GM19395 (cell line): ENCODE measurements around the gene PANX2.

ENCODE experiments used
- ATAC-seq: cut with Tn5 transposase; IDR thresholded peaks from one replicate; pipeline ENCODE4 v1.9.1; 2021; ENCODE audit warnings: mild to moderate bottlenecking, moderate library complexity; ENCODE audit not compliant: unreplicated experiment

PANX2 gene

DNA sequence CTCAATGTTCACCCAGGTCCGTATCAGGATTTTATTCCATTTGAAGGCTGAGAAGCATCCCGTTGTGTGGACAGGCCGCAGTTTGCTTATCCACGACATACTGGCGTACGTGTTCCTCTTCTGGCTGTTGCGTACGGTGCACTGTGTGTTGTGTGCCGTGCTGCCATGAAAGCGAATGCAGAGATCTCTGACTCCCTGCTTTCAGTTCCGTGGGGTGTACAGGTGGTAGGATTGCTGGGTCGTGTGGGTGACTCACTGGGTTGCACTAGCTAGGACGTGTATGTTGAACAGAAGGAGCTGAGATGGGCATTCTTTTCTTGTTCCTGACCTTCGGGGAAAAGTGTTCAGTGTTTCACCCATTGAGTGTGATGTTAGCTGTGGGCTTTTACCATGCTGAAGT, 40.6 kb downstream of the PANX2 start:
- ATAC-seq, result no peak

DNA sequence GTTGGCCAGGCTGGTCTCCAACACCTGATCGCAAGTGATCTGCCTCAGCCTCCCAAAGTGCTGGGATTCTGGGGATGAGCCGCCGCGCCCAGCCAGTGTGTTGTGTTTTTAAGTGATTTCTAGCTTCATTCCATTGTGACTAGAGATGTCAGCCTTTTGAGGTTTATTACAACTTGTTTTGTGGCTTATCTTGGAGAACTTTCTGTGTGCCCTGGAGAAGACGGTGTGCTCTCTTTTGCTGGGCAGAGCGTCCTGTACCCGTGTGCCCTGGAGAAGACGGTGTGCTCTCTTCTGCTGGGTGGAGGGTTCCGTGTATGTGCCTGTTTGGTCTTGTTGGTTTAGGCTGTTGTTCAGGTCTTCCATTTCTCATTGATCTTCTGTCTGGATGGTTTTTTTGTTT, 42.7 kb downstream of the PANX2 start:
- ATAC-seq, result no peak

DNA sequence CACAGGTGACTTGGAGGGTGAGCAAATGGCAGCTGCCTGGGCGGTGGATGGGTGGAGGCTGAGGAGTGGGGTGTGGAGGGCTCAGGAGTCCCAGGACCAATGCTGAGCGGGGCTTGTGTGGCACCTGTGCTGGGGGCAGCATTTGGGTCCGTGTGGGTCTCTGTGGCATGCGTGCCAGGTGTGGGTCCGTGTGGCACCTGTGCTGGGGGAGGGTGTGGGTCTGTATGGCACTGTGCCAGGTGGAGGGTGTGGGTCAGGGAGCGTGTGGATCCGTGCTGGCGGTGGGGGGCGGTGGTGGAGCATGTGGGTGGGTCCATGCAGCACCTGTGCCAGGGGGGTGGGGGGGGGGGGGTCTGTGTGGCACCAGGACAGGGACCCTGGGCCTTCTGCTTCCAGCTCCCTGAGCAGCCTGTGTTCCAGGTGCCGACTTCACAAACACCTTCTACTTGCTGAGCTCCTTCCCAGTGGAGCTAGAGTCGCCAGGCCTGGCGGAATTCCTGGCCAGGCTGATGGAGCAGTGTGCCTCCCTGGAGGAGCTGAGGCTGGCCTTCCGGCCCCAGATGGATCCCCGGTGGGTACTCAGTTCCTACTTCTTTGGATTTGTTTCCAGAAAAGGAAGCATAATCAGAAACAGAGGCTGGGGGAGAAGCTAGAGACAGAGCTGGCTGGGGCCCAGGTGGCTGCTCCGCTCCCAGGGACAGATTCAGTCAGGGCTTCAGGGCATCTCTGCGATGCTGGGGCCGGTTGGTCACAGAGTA, 44.9 kb downstream of the PANX2 start:
- no peak for ATAC-seq

DNA sequence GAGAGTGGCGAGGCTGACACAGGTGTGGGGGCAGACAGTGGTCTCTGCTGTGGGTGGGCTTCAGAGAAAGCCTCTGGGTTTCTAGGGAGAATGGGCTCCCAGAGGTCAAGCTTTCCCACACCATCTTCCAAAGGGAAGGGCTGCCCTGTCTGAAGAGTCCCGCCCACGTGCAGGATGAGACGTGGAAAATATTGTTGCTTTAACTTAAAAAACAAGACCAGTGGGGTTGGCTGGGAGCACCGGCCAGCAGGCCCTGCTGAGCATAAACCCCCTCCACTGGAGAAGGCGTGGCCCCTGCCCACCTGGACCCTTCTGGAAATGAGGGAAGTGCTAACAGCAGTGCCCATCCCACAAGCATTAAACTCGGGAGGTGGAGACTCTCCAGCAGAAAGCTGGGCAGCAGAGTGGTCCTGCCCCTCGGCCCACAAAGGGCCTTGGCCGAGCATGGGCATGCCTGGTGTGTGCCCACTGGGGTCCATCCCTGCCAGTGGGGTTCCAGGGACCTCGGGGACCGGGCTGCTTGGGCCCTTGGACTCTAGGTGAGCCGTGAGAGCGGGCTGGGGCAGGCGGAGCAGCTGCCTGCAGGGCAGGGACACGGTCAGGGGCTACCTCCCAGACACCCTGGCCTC, 45.6 kb downstream of the PANX2 start:
- no peak for ATAC-seq

DNA sequence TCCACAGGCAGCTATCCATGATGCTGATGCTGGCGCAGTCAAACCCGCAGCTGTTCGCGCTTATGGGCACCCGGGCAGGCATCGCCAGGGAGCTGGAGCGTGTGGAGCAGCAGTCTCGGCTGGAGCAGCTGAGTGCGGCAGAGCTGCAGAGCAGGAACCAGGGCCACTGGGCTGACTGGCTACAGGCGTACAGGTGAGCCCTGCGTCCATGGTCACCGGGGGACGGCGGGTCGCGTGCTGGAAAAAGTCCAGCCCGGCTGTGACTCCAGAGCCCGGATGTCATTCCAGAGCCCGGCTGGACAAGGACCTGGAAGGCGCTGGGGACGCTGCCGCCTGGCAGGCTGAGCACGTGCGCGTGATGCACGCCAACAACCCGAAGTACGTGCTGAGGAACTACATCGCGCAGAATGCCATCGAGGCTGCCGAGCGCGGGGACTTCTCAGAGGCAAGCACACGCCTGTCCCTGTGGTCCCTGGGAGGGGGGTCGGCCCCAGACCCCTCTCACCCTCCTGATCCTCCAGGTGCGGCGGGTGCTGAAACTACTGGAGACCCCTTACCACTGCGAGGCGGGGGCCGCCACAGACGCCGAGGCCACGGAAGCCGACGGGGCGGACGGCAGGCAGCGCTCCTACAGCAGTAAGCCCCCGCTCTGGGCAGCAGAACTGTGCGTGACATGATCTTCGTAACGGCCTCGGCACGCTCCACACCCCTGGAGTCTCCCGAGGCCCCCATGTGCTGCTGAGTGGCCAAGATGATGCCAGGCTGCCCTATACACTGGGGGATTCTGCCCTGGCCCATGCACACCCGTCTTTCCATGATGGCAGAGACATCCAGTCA, 46.4 kb downstream of the PANX2 start:
- ATAC-seq, result no peak

DNA sequence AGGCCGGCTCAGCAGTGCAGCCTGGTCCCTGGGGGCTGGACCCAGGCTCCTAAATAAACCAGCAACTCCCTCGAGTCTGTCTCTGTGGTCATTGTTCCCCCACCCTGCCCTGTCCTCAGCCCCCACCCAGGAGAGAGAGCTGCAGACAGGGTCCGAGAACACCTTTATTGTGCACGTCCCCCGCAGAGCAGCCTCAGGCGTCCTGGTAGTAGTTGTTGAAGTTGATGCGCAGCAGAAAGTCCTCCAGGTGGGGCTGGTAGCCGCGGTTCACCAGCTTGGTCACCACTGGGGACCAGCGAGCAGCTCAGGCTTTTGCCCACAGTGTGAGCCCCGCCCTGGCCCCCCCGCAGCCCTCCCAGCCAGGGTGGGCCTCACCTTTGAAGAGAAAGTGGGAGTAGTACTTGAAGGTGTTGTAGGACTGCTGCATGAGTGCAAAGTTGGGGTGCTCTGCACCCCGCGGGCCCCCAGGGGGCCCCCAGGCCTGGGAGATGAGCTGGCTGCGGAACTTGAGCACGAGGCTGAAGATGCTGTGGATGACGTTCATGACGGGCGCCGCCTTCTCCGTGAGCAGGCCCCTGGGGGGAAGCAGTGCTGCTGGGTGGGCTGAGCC, 47.1 kb downstream of the PANX2 start:
- ATAC-seq, result no peak

DNA sequence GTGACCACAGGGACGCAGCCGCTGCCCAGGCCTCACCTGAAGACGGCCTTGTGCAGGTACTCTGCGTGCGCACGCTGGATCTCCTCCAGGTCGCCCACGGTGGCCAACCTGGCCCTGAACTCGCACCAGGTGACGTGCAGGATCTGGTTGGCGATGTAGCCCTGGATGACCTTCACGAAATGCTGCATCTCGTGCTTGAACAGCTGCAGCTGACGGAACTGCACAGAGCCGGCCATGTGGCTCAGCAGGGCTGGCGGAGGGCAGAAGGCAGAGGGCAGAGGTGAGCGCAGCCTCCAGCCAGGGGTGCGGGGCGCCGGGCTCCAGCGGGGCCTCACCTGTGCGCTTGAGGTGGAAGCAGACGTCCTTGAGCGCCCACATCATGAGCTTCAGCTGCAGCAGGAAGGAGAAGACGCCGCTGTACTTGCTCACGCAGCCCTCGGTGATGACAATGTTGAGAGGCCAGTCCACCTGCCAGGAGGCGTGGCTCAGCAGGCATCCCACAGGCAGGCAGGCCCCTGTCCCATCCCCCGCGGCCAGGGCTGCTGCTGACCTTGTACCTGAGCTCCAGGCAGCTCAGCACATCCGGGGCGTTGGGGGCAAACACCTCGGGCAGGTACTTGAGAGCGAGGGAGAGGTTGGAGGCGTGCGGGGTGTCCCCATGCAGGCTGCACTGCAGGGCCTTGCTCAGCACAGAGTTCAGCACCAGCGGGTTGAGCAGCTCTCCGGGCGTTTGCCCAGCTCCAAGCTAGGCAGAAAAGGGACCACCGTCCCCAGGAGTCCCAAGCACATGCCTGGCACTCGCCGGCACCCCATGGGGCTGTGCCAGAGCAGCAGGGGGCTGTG, 47.8 kb downstream of the PANX2 start:
- ATAC-seq, result no peak

DNA sequence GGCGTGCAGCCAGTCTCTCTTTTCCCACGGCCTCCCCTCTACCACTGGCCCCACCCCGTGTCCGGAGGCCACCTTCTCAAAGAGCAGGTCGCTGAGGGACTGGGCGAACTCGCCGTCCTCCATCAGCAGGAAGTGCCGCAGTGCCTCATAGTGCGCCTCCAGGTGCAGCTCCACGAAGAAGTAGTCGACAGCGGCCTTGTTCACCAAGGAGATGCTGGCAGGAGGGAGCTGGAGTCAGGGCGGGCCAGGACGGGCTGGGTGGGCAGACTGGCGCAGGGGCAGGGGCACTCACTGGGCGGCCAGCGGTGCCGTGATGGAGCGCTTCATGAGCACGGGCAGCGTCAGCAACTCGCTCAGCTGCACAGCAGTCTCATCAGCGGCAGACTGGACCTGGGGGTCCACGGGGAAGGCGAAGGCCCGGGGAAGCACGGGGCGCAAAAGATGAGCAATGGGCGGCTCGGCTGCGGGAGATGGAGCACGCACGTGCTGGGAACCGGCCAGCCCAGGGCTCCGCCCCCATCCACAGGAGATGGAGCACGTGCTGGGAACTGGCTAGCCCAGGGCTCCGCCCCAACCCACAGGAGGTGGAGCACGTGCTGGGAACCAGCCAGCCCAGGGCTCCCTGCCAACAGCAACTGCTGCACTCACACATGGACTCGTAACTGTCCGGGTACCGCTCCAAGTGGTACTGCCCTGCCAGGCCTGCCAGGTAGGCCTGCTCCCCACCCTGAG, 48.6 kb downstream of the PANX2 start:
- ATAC-seq, result no peak

DNA sequence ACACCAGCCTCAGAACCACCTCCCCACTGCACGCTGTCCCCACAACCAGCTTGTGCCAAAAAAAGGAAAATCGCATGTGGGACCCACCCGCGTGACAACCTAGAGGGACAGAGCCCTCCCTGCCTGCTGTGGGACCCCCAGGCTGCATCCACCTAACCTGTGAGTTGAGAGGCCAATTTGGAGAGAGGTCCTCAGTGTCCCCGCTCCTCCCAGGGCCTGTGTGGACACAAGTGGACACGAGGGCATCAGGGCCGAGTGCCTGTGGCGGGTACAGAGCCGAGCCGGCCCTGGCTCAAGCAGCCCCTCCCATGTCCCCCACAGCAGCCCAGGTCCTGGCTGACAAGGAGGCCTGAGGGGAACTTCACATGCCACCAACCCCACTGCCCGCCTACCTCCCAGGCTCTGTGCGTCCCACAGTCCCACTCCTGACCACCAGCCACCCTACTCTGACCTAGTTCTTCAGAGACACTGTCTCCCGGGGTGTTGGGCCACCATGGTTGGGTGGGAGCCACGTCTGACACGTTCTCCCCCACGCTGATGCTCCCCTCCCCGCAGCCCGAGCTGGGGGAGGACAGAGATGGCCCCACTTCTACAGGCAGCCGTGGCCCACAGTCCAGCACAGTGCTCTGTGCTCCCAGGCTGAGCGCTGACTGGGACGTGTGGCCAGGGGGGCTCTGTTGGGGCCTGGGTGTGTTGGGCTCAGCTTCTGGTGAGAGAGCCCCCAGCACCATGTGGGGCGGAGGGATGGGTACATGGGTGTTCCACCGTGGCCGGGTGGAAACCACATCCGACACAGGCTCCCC, 49.5 kb downstream of the PANX2 start:
- ATAC-seq, result no peak

DNA sequence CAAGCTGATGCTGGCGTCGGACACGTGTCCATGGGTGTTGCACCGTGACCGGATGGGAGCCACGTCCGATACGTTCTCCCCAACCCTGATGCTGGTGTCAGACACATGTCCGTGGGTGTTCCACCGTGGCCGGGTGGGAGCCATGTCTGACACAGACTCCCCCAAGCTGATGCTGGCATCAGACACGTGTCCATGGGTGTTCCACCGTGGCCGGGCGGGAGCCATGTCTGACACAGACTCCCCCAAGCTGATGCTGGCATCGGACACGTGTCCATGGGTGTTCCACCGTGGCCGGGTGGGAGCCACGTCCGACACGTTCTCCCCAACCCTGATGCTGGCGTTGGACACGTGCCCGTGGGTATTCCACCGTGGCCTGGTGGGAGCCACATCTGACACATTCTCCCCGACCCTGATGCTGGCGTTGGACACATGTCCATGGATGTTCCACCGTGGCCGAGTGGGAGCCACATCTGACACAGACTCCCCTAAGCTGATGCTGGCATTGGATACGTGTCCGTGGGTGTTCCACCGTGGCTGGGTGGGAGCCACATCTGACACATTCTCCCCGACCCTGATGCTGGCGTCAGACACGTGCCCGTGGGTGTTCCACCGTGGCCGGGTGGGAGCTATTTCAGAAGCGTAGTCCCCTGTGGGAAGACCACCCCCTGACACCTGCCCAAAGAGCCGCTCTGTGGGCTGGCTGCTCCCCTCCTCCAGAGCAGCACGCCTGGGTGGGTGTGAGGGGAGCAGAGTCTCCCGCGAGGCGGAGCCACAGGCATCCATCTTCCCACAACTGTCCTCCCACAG, 50.3 kb downstream of the PANX2 start:
- no peak for ATAC-seq

DNA sequence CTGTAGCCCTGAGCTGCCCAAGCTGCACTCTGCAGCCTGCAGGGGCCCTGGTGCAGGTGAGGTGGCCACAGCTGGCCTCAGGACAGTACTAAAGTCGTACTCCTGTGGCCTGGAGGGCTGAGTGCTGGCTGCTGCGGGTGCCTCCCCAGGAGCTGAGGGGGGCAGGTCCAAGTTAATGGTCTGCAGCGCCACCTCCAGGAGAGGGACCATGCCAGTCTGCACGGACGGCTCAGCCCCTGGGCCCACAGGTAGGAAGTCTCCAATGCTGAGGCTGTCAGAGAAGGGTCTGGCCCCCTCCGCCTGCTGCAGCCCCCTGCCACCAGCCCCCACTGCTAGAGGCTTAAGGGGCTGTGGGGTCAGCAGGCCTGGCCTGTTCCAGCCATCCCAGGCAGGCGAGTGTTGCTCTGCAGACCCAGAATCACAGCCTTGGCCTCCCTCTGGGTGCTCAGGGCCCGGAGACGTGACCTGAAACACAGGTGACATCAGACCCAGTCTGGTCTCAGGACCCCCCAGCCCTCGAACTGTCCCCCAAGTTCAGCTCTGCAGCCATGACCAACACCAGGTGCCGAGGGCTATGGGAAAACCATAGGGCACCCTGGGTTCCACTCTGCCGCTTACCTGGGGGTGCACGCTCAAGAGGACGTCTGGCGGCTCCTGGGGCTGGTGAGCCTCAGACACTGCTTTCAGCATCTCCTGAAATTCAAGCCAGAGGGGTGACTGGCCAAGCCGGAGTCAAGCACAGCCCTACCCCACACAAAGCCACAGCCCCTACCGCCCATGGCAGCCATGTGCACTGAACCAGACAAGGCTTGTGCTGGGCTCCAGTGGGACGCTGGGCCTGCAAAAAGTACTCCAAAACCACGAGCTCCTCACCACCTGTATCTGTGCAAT, 51.1 kb downstream of the PANX2 start:
- ATAC-seq, result no peak

DNA sequence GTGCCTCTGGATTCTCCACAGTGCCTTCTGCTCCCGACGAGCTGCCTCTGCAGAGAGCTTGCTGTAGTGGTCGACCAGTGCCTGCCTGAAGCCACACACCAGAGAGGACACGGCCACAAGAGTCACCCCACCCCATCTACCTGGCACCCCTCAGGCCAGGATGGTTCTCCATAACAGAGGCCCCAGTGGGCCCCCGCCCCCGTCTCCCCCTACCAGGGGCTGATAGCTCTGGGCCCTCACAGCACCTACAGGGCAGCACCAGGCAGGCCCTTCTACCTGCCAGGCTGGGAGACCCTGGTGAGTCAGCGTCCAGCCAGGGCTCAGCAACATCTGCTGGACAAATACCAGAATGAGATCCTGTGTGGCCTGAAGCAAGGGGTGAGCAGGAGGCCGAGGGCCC, 52.0 kb downstream of the PANX2 start:
- ATAC-seq, result no peak

DNA sequence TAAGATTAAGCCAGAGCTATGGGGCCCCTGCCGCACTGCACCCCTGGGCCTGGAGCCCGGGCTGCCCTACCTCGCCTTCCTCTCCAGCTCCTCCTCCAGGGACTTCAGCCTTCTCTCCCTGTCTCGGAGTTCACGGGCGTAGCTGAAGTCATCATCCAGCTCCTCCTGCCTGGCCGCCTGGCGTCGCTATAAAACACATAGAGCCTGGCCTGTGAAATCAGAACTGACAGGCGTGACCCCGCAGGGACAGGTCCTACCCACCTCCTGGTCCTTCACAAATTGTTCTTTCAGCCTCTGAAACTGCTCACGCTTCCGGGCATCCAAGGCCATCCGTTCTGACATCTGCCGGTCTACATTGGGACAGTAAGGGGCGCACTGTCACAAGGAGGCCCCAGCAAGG, 53.5 kb downstream of the PANX2 start:
- ATAC-seq, result no peak

DNA sequence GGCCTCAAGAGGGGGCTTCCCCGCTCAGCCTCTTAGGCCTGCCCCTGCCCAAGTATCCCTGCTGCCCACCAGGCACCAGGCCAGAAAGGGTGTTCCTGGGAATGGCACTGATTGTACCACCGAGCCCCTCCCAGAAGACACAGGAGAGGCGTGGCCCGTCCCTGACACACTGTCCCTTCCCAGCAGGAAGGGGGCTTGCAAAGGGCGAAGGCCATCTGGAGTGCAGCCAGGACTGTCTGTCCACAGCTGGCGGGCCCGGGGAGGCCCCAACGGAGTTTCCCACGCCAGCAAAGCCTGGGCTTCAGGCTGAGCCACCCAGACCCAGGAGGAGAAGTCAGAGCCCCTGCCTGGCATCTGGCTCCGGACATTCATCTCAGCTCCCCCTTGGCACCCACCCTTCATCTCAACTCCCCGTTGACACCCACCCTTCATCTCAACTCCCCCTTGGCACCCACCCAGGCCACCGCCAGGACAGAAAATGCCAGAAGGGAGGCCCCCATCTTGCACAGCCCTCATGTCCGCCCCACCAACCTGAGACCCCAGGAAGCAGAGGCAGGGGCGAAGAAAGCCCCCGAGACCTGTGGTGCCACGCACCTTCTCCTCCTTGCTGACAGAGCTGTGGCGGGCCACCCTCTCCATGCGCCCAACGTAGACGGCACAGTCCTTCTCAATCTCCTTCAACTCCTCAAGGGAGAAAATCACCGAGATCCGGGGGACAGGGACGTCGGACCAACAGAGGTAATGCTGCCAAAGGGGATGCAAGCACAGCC, 54.9 kb downstream of the PANX2 start:
- ATAC-seq, result no peak

DNA sequence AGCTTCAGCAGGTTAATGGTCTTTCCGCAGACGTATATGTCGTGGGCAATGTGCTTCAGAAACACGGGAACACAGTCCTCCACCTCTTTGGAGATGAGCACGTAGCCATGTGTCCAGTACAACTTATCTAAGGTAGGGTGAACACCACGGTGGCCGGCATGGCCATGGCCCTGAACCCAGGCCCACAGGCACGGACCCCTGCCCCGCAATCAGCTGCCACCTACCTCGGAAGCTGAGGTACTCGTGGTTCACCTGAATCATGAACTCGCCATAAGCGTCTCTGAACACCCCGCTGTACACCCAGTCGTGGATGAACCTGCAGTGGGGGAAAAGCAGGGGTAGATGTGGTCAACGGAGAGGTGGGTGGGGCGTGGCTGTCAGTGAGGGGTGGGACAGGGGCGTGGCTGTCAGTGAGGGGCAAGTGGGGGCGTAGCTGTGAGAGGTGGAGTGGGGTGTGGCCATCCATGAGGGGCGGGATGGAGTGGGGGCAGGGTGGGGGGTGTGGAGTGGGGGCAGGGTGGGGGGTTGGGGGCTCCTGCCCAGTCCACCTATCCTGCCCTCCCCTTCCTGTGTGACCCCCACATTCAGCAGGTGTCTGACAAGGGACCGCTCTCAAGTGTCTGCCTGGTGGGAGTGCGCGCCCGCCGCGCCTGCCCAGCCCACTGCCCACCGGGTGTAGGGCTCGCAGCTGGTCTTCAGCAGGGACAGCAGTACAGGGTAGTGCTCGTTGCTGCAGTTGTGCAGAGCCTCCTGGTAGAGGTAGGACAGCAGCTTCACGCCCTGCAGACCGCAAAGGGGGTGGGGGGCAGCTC, 55.7 kb downstream of the PANX2 start:
- ATAC-seq, result no peak

DNA sequence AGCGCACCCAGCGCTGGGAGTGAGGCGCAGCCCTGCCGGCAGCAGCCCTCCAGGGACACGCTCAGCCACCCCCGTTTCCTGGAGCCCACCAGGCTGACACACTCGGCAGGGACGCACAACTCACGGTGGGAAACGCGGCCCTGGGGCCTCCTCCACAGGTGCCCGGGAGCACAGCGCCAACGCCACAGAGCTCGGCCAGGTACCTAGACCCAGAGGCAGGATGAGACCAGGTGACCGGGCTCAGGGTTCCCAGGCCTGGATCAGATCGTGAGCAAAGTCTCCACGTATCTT, 56.3 kb downstream of the PANX2 start:
- no peak for ATAC-seq
